HCT116 (cell line): ENCODE measurements around the gene AXDND1. TPM values are rescaled to one million over a fixed set of nuclear protein-coding genes. Genes with fewer than 3 reads are reported as not detected.

ENCODE experiments used
- ATAC-seq: fragments of 200-7000 bp; cut with Tn5 transposase; 2 replicates; pipeline ENCODE4 v1.9.1; 2020; ENCODE audit warnings: mild to moderate bottlenecking, moderate library complexity
- BruUV-seq: library from RNA; stranded (reverse); fragments of 400-500 nt; replicated peaks from 2 replicates; lab custom pipeline; 2021; lab: Mats Ljungman, UMichigan
- CTCF ChIA-PET: fragments of 300-600 bp; sonication (Branson Sonifier 250); formaldehyde crosslinking; loops from one replicate; lab custom pipeline; 2021; ENCODE audit warnings: antibody characterized with exemption; lab: Charles Lee
- POLR2A ChIA-PET: fragments of 300-600, 350-600 bp; sonication (Branson Sonifier 250); formaldehyde crosslinking; loops from one replicate; lab custom pipeline; 2021; ENCODE audit warnings: antibody characterized with exemption; lab: Charles Lee
- RAD21 ChIA-PET, 2 experiments: fragments of 300-600 bp; sonication (Branson Sonifier 250); formaldehyde crosslinking; loops; one replicate each; lab custom pipeline; 2023; ENCODE audit warnings: low total read pairs in 2 of 2; ENCODE audit not compliant: uncharacterized antibody in 2 of 2, unreplicated experiment in 2 of 2, low non-redundant PET in 1 of 2; lab: Charles Lee
- DNase-seq: peaks from one replicate; pipeline ENCODE4 v3.0.0-alpha.2; 2010; ENCODE audit warnings: low read depth, low spot score
- H2AFZ ChIP-seq: fragments of 200-600 bp; shearing (Covaris generic), sonication (generic); 2 replicates; pipeline ENCODE4 v1.6.1; 2017; ENCODE audit warnings: low read depth, mixed run types, mixed read lengths, antibody characterized with exemption, low read length; ENCODE audit not compliant: poor library complexity, severe bottlenecking
- H3K27ac ChIP-seq: 2 replicates; pipeline ENCODE4 v1.5.1; 2012; ENCODE audit warnings: low read depth, low read length
- H3K27me3 ChIP-seq: fragments of 200-600 bp; sonication (generic); 2 replicates; pipeline ENCODE4 v1.6.1; 2016; ENCODE audit warnings: mixed run types, low read length, mixed read lengths; ENCODE audit not compliant: insufficient read depth
- H3K36me3 ChIP-seq, 2 experiments: fragments of 200-500 bp in 1 of 2; fragments of 200-600 bp in 1 of 2; sonication (Bioruptor generic) in 1 of 2; sonication (generic) in 1 of 2; 2 replicates each; pipeline versions ENCODE4 v1.5.1 to v1.6.1; 2014 to 2016; ENCODE audit warnings: low read length in 2 of 2, inconsistent platforms in 1 of 2, mixed read lengths in 1 of 2, mixed run types in 1 of 2; ENCODE audit not compliant: insufficient read depth in 2 of 2, control insufficient read depth in 1 of 2
- H3K4me1 ChIP-seq, 2 experiments: fragments of 200-600 bp in 1 of 2; sonication (generic) in 1 of 2; 2 replicates each; pipeline versions ENCODE4 v1.5.1 to v1.6.1; 2012 to 2017; ENCODE audit warnings: low read length in 2 of 2, inconsistent platforms in 1 of 2, mild to moderate bottlenecking in 1 of 2, mixed read lengths in 1 of 2, mixed run types in 1 of 2, moderate library complexity in 1 of 2; ENCODE audit not compliant: insufficient read depth in 2 of 2, control insufficient read depth in 1 of 2
- H3K4me2 ChIP-seq: fragments of 200-600 bp; sonication (generic); 2 replicates; pipeline ENCODE4 v1.6.1; 2017; ENCODE audit warnings: mixed run types, low read length, mixed read lengths
- H3K4me3 ChIP-seq, 2 experiments: fragments of 200-600 bp in 1 of 2; sonication (generic) in 1 of 2; replicated peaks in 1 of 2; 2 replicates each; pipeline ENCODE4 v1.5.1; 2011 to 2016; ENCODE audit warnings: low read length in 2 of 2, control low read depth in 1 of 2, low read depth in 1 of 2, mild to moderate bottlenecking in 1 of 2, mixed read lengths in 1 of 2, mixed run types in 1 of 2
- H3K79me2 ChIP-seq: fragments of 200-600 bp; sonication (generic); 2 replicates; pipeline ENCODE4 v1.6.1; 2017; ENCODE audit warnings: mild to moderate bottlenecking, mixed run types, low read length, moderate library complexity, mixed read lengths; ENCODE audit not compliant: insufficient read depth
- H3K9ac ChIP-seq: fragments of 200-600 bp; sonication (generic); 2 replicates; pipeline ENCODE4 v1.6.1; 2016; ENCODE audit warnings: low read length, mixed read lengths
- H3K9me2 ChIP-seq: fragments of 200-600 bp; sonication (generic), shearing (Covaris generic); 2 replicates; pipeline ENCODE4 v1.6.1; 2017; ENCODE audit warnings: mixed run types, mild to moderate bottlenecking, moderate library complexity; ENCODE audit not compliant: insufficient read depth
- H3K9me3 ChIP-seq, 2 experiments: fragments of 200-500 bp in 1 of 2; fragments of 200-600 bp in 1 of 2; sonication (Bioruptor generic) in 1 of 2; sonication (generic) in 1 of 2; 2 replicates each; pipeline ENCODE4 v1.6.1; 2014 to 2017; ENCODE audit warnings: low read length in 2 of 2, mixed read lengths in 2 of 2, inconsistent platforms in 1 of 2, low read depth in 1 of 2, mild to moderate bottlenecking in 1 of 2, mixed run types in 1 of 2, moderate library complexity in 1 of 2; ENCODE audit not compliant: control insufficient read depth in 1 of 2, insufficient read depth in 1 of 2
- H4K20me1 ChIP-seq: fragments of 200-600 bp; sonication (generic), shearing (Covaris generic); 2 replicates; pipeline ENCODE4 v1.6.1; 2017; ENCODE audit warnings: mixed run types, mild to moderate bottlenecking, moderate library complexity; ENCODE audit not compliant: insufficient read depth
- CEBPB ChIP-seq: IDR thresholded peaks from 2 replicates; pipeline ENCODE4 v1.6.1; 2012; ENCODE audit warnings: low read depth
- EGR1 ChIP-seq: IDR thresholded peaks from 2 replicates; pipeline ENCODE4 v1.6.1; 2012; ENCODE audit warnings: low read depth
- EZH2 ChIP-seq: fragments of 200-600 bp; sonication (generic); IDR thresholded peaks from 2 replicates; pipeline ENCODE4 v1.6.1; 2017; ENCODE audit warnings: antibody characterized with exemption, mixed run types
- EZH2phosphoT487 ChIP-seq: fragments of 200-600 bp; IDR thresholded peaks from 2 replicates; pipeline ENCODE4 v1.6.1; 2018; ENCODE audit warnings: antibody characterized with exemption, borderline replicate concordance
- FOSL1 ChIP-seq: IDR thresholded peaks from 2 replicates; pipeline ENCODE4 v1.6.1; 2012; ENCODE audit warnings: low read depth
- JUND ChIP-seq: IDR thresholded peaks from 2 replicates; pipeline ENCODE4 v1.6.1; 2012
- POLR2A ChIP-seq: IDR thresholded peaks from 2 replicates; pipeline ENCODE4 v1.7.0; 2011; ENCODE audit warnings: borderline replicate concordance; ENCODE audit not compliant: insufficient read depth, insufficient read length; ENCODE audit errors: extremely low read depth
- POLR2AphosphoS5 ChIP-seq: IDR thresholded peaks from 2 replicates; pipeline ENCODE4 v1.6.1; 2011; ENCODE audit warnings: mild to moderate bottlenecking, low read depth, low read length, moderate library complexity
- RAD21 ChIP-seq: IDR thresholded peaks from 2 replicates; pipeline ENCODE4 v1.6.1; 2012; ENCODE audit warnings: low read depth, mild to moderate bottlenecking
- SIN3A ChIP-seq: IDR thresholded peaks from 2 replicates; pipeline ENCODE4 v1.6.1; 2012; ENCODE audit warnings: low read depth
- SP1 ChIP-seq: IDR thresholded peaks from 2 replicates; pipeline ENCODE4 v1.6.1; 2012; ENCODE audit warnings: low read depth
- SRF ChIP-seq: IDR thresholded peaks from 2 replicates; pipeline ENCODE4 v1.6.1; 2012; ENCODE audit warnings: low read depth
- TCF7L2 ChIP-seq: IDR thresholded peaks from 2 replicates; pipeline ENCODE4 v1.7.0; 2011; ENCODE audit warnings: borderline replicate concordance, inconsistent platforms; ENCODE audit not compliant: insufficient read depth, insufficient read length; ENCODE audit errors: extremely low read depth
- YY1 ChIP-seq: IDR thresholded peaks from 2 replicates; pipeline ENCODE4 v1.6.1; 2011; ENCODE audit warnings: low read length, low read depth, moderate library complexity, mild to moderate bottlenecking; ENCODE audit not compliant: insufficient replicate concordance; ENCODE audit errors: extremely low read depth
- ZFX ChIP-seq: fragments of 450-650 bp; IDR thresholded peaks from 2 replicates; pipeline ENCODE4 v1.6.1; 2017
- ZNF274 ChIP-seq: fragments of 200-500 bp; sonication (Bioruptor generic); IDR thresholded peaks from 2 replicates; pipeline ENCODE4 v1.6.1; 2014; ENCODE audit warnings: mild to moderate bottlenecking, low read depth, low read length, inconsistent platforms
- intact Hi-C: fragments of 100-400 bp; cut with micrococcal nuclease; formaldehyde crosslinking; loops from 2 replicates; pipeline ENCODE4 v1.10.0; 2022
- total RNA-seq: library from RNA; stranded (reverse); gene quantifications from one replicate; pipeline ENCODE4 v1.2.1, GENCODE V29; 2021; ENCODE audit not compliant: unreplicated experiment
- TF ChIP-seq, protein P1 (sequence below): IDR thresholded peaks from 2 replicates; pipeline ENCODE4 v1.6.1; 2011; ENCODE audit warnings: mild to moderate bottlenecking, low read length, moderate library complexity; ENCODE audit not compliant: insufficient replicate concordance; ENCODE audit errors: extremely low read depth
- TF ChIP-seq, protein P2 (sequence below), 3 experiments: fragments of 200-600 bp in 1 of 3; sonication (generic) in 1 of 3; IDR thresholded peaks in 2 of 3; conservative IDR thresholded peaks in 1 of 3; 2 replicates each; pipeline ENCODE4 v1.5.1; 2012 to 2017; ENCODE audit warnings: low read depth in 2 of 3, low read length in 2 of 3, antibody characterized with exemption in 1 of 3, borderline replicate concordance in 1 of 3, control low read depth in 1 of 3, mild to moderate bottlenecking in 1 of 3, mixed read lengths in 1 of 3, mixed run types in 1 of 3, moderate library complexity in 1 of 3; ENCODE audit not compliant: insufficient read depth in 1 of 3
- TF ChIP-seq, protein P3 (sequence below): IDR thresholded peaks from 2 replicates; pipeline ENCODE4 v1.6.1; 2012
- TF ChIP-seq, protein P4 (sequence below): IDR thresholded peaks from 2 replicates; pipeline ENCODE4 v1.6.1; 2012

Gene AXDND1
- total RNA-seq, 1 experiment from 2014 or later, result 2.3 TPM

DNA sequence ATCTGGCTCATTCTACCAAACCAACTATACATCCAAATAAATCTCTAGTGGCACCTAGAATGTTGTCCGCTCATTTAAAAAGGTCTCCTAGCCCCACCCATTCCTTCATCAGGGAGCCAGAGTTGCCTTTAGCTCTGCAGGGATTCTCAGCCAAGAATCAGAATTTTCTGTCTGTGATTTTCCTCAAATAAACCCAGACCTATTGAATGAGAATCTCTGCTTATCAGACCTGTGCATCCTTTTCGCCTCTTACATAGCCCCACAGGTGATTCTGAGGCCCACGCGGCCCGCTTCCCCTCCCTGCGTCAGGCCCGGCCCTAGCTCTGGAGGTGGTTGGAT, 225.5 kb downstream of the AXDND1 start:
- Histone ChIP-seq H3K4me1 (no peaks in the 10 kb centered on the region), H4K20me1 (no peaks in the 10 kb centered on the region), H3K27ac (no peak overlapping the region), H3K4me2 (no peak overlapping the region), H3K9ac (no peak overlapping the region), H3K79me2 (no peaks in the 10 kb centered on the region), H3K27me3 (no peaks in the 10 kb centered on the region), H3K9me2 (peaks cover 3% of the 10 kb centered on the region; the same call in 1 of the 2 replicates), H3K36me3 (no peaks in the 10 kb centered on the region), H2AFZ (no peak overlapping the region), H3K4me3 (no peak overlapping the region), H3K9me3 (no peaks in the 10 kb centered on the region)
- intact Hi-C loops, result loop anchor here (10.0 kb wide), 1 partner anchor 1056 kb away; no protein-coding TSS in a partner anchor
- ATAC-seq, result no peak
- POLR2A ChIA-PET, result no interaction called here
- DNase-seq, result no peak
- BruUV-seq, result no TSS peak
- RAD21 ChIA-PET, result no interaction called here
- CTCF ChIA-PET, result no interaction called here
- TF ChIP-seq, protein P1, sequence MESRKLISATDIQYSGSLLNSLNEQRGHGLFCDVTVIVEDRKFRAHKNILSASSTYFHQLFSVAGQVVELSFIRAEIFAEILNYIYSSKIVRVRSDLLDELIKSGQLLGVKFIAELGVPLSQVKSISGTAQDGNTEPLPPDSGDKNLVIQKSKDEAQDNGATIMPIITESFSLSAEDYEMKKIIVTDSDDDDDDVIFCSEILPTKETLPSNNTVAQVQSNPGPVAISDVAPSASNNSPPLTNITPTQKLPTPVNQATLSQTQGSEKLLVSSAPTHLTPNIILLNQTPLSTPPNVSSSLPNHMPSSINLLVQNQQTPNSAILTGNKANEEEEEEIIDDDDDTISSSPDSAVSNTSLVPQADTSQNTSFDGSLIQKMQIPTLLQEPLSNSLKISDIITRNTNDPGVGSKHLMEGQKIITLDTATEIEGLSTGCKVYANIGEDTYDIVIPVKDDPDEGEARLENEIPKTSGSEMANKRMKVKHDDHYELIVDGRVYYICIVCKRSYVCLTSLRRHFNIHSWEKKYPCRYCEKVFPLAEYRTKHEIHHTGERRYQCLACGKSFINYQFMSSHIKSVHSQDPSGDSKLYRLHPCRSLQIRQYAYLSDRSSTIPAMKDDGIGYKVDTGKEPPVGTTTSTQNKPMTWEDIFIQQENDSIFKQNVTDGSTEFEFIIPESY, result no peak
- TF ChIP-seq ZNF274 (no peak), SIN3A (no peak), EZH2 (no peak), YY1 (no peak), EZH2phosphoT487 (no peak), EGR1 (no peak), SP1 (no peak), ZFX (no peak), POLR2AphosphoS5 (no peak), JUND (no peak), CEBPB (no peak), TCF7L2 (no peak), FOSL1 (no peak), SRF (no peak), POLR2A (no peak), RAD21 (no peak)
- TF ChIP-seq, protein P2, sequence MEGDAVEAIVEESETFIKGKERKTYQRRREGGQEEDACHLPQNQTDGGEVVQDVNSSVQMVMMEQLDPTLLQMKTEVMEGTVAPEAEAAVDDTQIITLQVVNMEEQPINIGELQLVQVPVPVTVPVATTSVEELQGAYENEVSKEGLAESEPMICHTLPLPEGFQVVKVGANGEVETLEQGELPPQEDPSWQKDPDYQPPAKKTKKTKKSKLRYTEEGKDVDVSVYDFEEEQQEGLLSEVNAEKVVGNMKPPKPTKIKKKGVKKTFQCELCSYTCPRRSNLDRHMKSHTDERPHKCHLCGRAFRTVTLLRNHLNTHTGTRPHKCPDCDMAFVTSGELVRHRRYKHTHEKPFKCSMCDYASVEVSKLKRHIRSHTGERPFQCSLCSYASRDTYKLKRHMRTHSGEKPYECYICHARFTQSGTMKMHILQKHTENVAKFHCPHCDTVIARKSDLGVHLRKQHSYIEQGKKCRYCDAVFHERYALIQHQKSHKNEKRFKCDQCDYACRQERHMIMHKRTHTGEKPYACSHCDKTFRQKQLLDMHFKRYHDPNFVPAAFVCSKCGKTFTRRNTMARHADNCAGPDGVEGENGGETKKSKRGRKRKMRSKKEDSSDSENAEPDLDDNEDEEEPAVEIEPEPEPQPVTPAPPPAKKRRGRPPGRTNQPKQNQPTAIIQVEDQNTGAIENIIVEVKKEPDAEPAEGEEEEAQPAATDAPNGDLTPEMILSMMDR (IDR thresholded peaks at IDR 0.05 in 2 of 3, conservative IDR thresholded peaks at IDR 0.05 in 1 of 3; ENCODE audit: borderline replicate concordance in 1 of 3, insufficient read depth in 1 of 3, low read depth in 2 of 3, low read length in 2 of 3), result no peak
- TF ChIP-seq, protein P3, sequence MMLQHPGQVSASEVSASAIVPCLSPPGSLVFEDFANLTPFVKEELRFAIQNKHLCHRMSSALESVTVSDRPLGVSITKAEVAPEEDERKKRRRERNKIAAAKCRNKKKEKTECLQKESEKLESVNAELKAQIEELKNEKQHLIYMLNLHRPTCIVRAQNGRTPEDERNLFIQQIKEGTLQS, result no peak
- TF ChIP-seq, protein P4, sequence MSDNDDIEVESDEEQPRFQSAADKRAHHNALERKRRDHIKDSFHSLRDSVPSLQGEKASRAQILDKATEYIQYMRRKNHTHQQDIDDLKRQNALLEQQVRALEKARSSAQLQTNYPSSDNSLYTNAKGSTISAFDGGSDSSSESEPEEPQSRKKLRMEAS, result no peak
